HG03159 (cell line): ENCODE measurements around the gene ANKRD37.

Experiments
- ATAC-seq: cut with Tn5 transposase; IDR thresholded peaks from one replicate; pipeline ENCODE4 v1.9.1; 2021; ENCODE audit warnings: mild to moderate bottlenecking, moderate library complexity; ENCODE audit not compliant: unreplicated experiment

The ANKRD37 gene

DNA sequence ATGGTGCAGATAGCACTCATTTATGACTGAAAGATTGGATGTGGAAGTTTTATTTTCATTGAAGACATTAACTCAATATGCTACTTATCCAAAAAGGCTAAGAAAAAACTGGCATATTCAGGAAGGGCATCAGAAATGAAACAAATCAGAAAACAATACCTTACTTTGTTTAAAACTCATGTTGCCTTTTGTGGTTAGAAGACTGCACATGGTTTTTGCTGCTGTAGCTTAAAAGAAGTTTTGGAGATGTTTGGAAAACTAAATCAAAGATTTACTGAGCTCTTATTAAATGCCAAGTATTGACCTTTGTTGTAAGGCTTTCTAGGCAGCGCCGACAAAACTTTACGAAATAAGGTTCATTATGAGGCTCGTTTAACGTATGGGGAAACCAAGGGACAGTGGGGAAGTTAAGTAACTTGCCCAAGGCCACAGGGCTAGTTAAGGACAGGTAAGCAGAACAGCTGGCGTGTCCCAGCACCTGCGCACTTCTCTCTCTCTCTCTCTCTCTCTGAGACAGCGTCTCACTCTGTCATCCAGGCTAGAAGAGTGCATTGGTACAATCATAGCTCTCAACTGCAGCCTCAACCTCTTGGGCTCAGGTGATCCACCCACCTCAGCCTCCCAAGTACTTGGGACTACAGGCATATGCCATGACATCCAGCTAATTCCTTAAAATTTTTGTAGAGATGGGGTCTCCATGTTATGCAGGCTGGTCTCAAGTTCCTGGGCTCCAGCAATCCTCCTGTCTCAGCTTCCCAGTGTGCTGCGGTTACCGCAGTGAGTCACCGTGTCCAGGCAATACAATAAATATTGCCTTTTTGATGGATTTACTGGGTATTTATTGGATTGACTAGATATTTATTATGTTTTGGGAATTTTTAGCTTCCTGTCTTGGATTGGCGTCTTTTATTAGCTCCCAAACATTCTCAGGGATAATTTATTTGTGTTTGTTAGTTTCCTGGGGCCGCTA is 17.0 kb upstream of the ANKRD37 start:
- no peak for ATAC-seq

- ATAC-seq, result no peak
Observed at GRCh38 chr4:185380320-185380719, 16.3 kb upstream of the ANKRD37 start.

- ATAC-seq, result no peak
Observed at GRCh38 chr4:185381288-185382196, 15.1 kb upstream of the ANKRD37 start.

- no peak for ATAC-seq
Observed at GRCh38 chr4:185382754-185383153, 13.9 kb upstream of the ANKRD37 start.

- ATAC-seq, result no peak
Observed at GRCh38 chr4:185383451-185383850, 13.2 kb upstream of the ANKRD37 start.

GRCh38 chr4:185384061-185384460 is 12.6 kb upstream of the ANKRD37 start:
- ATAC-seq, result no peak

DNA sequence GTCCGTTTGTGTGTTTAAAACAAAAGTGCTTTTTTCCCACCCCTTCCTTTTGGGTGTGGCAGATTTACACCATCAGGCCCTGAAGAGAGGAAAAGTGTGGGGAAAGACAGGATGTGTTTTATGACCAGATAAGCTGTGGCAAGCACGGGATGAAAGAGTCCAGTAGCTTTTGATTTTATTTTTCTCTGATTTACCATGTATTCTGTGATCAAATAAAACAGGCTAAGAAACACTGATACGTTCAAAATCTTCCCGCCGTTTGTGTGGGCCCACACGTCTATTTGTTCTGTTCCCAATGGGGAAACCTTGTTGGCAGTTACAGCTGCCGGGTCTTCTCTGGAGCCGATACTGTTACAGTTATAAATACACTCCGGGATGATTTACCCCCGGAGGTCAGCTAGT is 11.7 kb upstream of the ANKRD37 start:
- ATAC-seq, result no peak

DNA sequence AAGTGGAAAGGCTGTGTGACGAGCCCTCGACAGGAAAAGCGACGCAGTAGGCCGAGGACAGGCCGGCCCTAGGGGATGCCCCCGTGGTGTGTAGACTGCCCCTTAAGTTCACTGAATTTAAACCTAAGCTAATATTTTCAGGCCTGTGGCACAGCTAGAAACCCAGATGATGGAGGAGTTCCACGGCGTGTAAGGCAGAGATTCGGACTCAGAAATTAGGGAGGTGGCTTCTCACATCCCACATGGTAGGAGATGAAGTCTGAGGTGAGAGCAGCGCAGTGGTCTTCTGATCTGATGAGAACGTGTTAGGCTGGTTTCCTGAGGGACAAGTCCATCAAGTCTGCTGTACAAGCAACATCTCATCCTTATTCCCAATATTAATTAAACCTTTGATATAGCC is 8.7 kb upstream of the ANKRD37 start:
- no peak for ATAC-seq

DNA sequence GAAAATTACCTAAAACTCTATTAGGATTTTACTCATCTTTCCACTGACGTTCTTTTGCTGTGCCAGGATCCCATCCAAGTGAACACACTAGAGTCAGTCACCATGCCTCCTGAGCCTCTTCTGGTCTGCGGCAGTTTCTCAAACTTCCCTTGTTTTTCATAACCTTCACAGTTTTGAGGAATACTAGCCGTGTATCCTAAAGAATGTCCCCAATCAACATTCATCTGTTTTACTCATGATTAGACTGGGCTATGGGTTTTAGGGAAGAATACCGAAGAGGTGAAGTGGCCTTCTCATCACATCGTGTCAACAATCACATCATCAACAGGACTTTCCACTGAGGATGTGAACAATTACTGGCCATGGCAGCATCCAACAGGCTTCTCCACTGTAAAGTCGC is 5.7 kb upstream of the ANKRD37 start:
- no peak for ATAC-seq

- no peak for ATAC-seq
Observed at GRCh38 chr4:185392156-185392555, 4.5 kb upstream of the ANKRD37 start.

GRCh38 chr4:185394568-185395237 is 1.9 kb upstream of the ANKRD37 start:
- ATAC-seq, result no peak

DNA sequence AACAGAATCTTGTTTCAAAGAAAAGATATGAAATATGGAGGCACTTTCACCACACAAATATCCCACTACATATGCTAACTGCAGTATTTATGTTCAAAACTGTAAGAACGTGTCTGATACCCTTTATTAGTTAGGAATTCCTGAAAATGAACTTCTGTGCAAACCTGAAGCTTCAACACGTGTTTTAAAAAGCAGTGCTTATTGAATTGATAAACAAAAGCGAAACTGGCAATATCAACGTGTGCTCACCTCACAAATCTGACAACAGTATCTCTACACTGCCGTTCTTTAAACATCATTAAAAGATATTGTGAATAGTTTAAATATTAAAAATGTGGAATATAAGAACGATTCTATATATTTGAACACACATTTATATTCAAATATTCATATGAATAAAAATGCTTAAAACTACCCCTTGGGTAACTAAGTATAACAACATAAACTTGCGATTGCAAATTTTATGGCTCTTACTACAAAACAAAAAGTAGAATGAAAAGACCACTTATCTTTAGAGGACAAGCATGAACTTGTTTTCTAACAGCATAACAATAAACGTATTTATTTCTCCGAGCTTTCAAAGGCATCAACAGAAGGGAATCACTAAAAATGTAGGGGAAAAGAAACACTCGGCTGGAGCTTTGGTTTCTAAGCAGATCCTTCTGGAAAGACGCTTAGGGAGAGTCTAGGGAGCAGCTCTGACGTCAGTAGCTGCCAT is 1.2 kb upstream of the ANKRD37 start, which contains the start of gene LRP2BP:
LRP2BP (minus strand) TSS at position 687 of the 718 bp plus-strand sequence. CDS start 17,738 bp downstream, outside the sequence.
- no peak for ATAC-seq

DNA sequence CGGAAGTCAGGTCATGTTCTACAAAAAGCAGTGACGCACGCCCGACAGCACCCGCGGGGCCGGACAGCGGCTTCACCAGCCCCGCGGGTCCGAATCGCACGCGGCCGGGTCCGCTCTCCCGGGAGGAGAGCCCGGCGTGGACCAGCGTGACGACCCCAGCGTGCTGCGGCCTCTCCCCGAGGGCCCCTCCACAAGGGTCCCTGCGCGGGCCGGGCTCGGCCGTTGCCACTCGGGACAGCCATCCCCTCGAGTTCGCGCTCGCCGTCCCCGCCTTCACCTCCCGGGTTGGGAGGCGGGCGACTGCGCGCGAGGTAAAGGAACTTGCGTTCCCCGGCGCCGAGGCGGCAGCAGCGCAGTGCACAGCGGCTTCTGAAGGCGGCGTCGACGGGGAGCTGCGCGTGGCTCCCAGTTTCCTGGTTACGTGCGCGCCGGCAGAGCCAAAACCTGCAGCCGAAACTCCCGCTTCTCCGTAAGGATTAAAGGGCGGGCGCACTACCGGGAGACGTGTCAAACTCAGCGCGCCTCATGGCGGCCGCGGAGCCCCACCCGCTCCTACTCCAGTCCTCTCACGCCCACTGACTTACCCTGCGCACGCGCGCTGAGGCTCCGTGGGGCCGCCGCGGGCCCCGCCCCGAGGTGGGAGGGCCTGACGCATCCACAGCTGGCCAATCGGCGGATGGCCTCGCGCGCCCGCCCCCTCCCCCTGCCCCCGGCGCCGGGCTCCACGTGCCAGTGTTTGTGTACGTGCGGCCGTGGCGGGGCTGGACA is 501 bp upstream of the ANKRD37 start:
- peak; percentile 74 for ATAC-seq

- ATAC-seq, result no peak
Observed at GRCh38 chr4:185398618-185399017, 2.0 kb downstream of the ANKRD37 start.

DNA sequence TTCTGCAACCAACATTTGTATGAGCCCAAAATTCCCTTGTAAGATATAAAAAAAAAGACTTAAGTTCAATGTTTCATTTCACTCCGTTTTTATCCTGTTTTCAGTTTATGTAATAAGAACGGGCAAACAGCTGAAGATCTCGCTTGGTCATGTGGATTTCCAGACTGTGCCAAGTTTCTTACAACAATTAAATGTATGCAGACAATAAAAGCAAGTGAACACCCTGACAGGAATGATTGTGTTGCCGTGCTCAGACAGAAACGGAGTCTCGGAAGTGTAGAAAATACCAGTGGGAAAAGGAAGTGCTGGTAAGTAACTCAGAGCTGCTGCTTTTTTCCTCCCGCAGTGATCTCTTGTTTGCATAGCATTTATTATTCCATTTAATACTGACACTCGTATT is 2.8 kb downstream of the ANKRD37 start:
- no peak for ATAC-seq

GRCh38 chr4:185404031-185404430 is 7.4 kb downstream of the ANKRD37 start:
- no peak for ATAC-seq

GRCh38 chr4:185405296-185405999 is 8.8 kb downstream of the ANKRD37 start:
- ATAC-seq, result peak; percentile 78

- ATAC-seq, result no peak
Observed at GRCh38 chr4:185408432-185408831, 11.8 kb downstream of the ANKRD37 start.

DNA sequence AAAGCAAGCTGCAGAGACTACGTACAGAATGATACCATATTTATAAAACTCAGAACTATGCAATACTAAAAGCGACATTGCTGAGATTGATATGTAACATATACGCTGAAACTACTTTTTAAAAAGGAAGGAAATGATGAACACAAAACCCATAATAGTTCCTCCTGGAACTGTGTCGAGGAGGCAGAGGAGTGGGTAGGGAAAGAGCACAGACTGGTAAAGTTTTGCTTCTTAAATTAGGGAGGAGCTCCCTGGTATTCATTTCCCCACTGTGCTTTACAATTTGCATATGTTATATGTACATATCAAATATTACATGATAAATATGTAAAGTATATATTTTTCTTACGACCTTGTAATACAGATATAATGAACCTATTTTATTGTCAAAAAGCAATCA is 15.2 kb downstream of the ANKRD37 start:
- ATAC-seq, result no peak
